Activated naive CD8-positive, alpha-beta T cell treated with anti-CD3 and anti-CD28 coated beads for 36 hours (primary cell): ENCODE results near the gene RAB11B. TPM values are rescaled to one million over a fixed set of nuclear protein-coding genes. Genes with fewer than 3 reads are reported as not detected.
A peak's percentile ranks its signal among the peaks of the same experiment; 100 is the strongest.

ENCODE experiments used
- DNase-seq: peaks from one replicate; pipeline ENCODE4 v3.0.0; 2021
- H3K27ac Mint-ChIP-seq: one replicate; pipeline ENCODE4 v1.8.0; 2022; ENCODE audit warnings: mild to moderate bottlenecking, moderate library complexity, mixed read lengths
- H3K27me3 Mint-ChIP-seq: one replicate; pipeline ENCODE4 v1.8.0; 2022; ENCODE audit warnings: mild to moderate bottlenecking, mixed read lengths
- H3K36me3 Mint-ChIP-seq: one replicate; pipeline ENCODE4 v1.8.0; 2021; ENCODE audit warnings: mild to moderate bottlenecking, mixed read lengths
- H3K4me1 Mint-ChIP-seq: one replicate; pipeline ENCODE4 v1.8.0; 2021; ENCODE audit warnings: mixed read lengths
- H3K4me3 Mint-ChIP-seq: one replicate; pipeline ENCODE4 v1.8.0; 2022; ENCODE audit warnings: mild to moderate bottlenecking, moderate library complexity, mixed read lengths
- H3K9me3 Mint-ChIP-seq: one replicate; pipeline ENCODE4 v1.8.0; 2022; ENCODE audit warnings: mixed read lengths
- total RNA-seq, 2 experiments: library from RNA; stranded (reverse); gene quantifications; one replicate each; pipeline ENCODE4 v1.2.3, GENCODE V29; 2021

RAB11B gene
- total RNA-seq, 2 experiments from 2014 or later, result 60.9 to 65.5 TPM

- no peaks in the 10 kb centered on the region for H3K9me3 Mint-ChIP-seq
- no peaks in the 10 kb centered on the region for H3K27me3 Mint-ChIP-seq
- H3K4me1 Mint-ChIP-seq, result peaks cover 70% of the 10 kb centered on the region
- peak overlapping the region; percentile 7 for H3K27ac Mint-ChIP-seq
- H3K36me3 Mint-ChIP-seq, result peaks cover 31% of the 10 kb centered on the region
- DNase-seq, result no peak
- peak overlapping the region; percentile 22 for H3K4me3 Mint-ChIP-seq
Measured at GRCh38 chr19:8452446-8453123, 62.4 kb downstream of the RAB11B start.

DNA sequence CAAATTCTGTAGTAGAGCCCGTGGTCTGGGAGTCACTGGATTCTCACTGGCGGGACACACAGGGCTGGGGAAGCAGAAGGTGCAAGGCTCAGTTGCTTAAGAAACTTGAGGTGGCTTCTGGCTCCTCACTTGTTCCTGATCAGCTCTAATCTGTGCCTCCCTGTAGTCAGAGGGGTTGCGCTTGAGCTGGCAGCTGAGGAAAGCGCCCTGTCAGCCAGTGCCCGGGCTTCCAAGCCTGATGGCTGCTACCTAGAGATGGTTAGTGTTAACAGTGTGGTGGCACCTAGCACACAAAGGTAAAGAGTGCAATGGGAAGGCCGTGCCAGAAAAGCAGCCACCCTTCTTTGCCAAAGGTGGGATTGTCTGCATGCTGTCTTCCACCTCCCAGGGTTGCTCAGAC is 63.5 kb downstream of the RAB11B start:
- H3K4me1 Mint-ChIP-seq, result peaks cover 74% of the 10 kb centered on the region
- H3K27ac Mint-ChIP-seq, result peak overlapping the region; percentile 56
- H3K27me3 Mint-ChIP-seq, result no peaks in the 10 kb centered on the region

More for the DNA sequence above, 63.5 kb downstream of the RAB11B start:
- DNase-seq, result no peak
- no peak overlapping the region for H3K4me3 Mint-ChIP-seq
- H3K9me3 Mint-ChIP-seq, result no peaks in the 10 kb centered on the region
- peaks cover 29% of the 10 kb centered on the region for H3K36me3 Mint-ChIP-seq

Other genes starting within 250 kb of the RAB11B start
- not detected for gene FBN3, start 240.8 kb upstream of the RAB11B start, total RNA-seq
- gene CERS4, start 181.0 kb upstream of the RAB11B start, total RNA-seq, result 10 to 100 TPM; 12.8 to 13.2 TPM
- 10 to 100 TPM; 71.5 to 77.7 TPM for gene CD320, start 82.0 kb upstream of the RAB11B start, total RNA-seq
- 10 to 100 TPM; 78.0 to 84.8 TPM for gene NDUFA7, start 69.0 kb upstream of the RAB11B start, total RNA-seq
- gene RPS28, start 68.9 kb upstream of the RAB11B start, total RNA-seq, result 1,000 to 10,000 TPM; 2,304 to 2,331 TPM
- under 1 TPM; 0.47 to 0.64 TPM for gene KANK3, start 47.1 kb upstream of the RAB11B start, total RNA-seq
- 1 to 10 TPM; 1.9 to 2.1 TPM for gene ANGPTL4, start 26.2 kb upstream of the RAB11B start, total RNA-seq
- gene MARCHF2, start 22.9 kb downstream of the RAB11B start, total RNA-seq, result 1 to 10 TPM; 6.1 to 6.6 TPM
- gene HNRNPM, start 54.6 kb downstream of the RAB11B start, total RNA-seq, result 100 to 1,000 TPM; 348 to 358 TPM
- gene PRAM1, start 112.3 kb downstream of the RAB11B start, total RNA-seq, result under 1 TPM; 0.33 to 0.68 TPM
- gene ZNF414, start 123.8 kb downstream of the RAB11B start, total RNA-seq, result 10 to 100 TPM; 21.2 to 23.4 TPM
- gene MYO1F, start 187.1 kb downstream of the RAB11B start, total RNA-seq, result 1 to 10 TPM; 4.5 to 4.8 TPM
- 1 to 10 TPM; 3.7 to 4.1 TPM for gene ADAMTS10, start 220.4 kb downstream of the RAB11B start, total RNA-seq
- gene NFILZ, start 240.3 kb downstream of the RAB11B start, total RNA-seq, result not detected